ENCODE results near the gene LZTS2.

LZTS2 gene

DNA sequence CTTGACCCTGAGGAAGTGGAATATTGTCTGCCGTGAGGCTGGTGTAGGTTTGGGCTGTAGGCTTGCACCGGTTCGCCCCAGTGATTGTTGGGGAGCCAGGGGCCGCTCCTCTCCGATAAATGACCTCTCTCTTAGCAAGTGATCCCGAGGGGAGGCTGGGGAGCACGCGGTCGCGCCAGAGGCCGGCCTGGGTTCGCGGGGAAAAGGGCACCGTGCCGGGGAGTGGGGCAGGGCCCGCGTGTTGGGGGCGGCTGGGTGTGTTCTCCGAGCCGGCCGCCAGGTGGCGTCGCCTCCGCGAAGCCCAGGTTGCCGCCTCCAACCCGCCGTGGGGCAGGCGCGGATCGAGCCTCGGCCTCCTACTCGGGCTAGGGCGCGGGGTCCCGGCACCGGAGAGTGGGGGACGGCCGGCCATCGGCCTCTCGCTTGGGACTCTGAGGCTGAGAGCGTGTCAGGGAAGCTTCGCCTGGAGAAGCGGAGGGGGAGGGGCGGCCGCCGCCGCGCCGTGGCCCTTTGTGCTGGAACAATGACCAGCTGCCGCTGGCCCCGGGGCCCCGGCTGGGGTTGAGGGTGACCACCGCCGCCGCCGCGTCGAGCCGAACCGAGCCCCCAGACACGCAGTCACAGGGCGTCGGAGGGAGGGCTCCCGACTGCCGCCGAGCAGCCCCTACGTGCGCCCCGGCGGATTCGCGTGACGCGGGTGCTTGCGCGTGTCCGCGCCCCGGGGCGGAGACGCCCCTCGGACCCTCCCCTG lies 442 bp upstream of the LZTS2 start:
- peak; percentile 93 for DNase-seq (ENCODE audit: extremely low spot score)
- ChIA-PET POLR2A (interaction anchor here (0.7 to 4.2 kb wide), 8 partner anchors 11 to 44 kb away, joined by 3 to 27 read pairs (median 4); no protein-coding TSS in a partner anchor), CTCF (interaction anchor here (0.7 to 3.8 kb wide), 6 partner anchors 9 to 16 kb away, joined by 4 to 50 read pairs (median 12); partner anchors contain the start of gene MRPL43)
- TF ChIP-seq ARNT (IDR thresholded peaks at IDR 0.05) (no peak), FOXM1 (IDR thresholded peaks at IDR 0.05; ENCODE audit: borderline replicate concordance) (no peak), LEF1 (IDR thresholded peaks at IDR 0.05; ENCODE audit: borderline replicate concordance) (peak; percentile 56; the same call in 1 of the 2 replicates), BHLHE40 (IDR thresholded peaks at IDR 0.05; ENCODE audit: borderline replicate concordance) (no peak), FOXK2 (IDR thresholded peaks at IDR 0.05) (no peak), L3MBTL2 (conservative IDR thresholded peaks at IDR 0.05) (peak; percentile 26; the same call in 1 of the 2 replicates), CTBP1 (IDR thresholded peaks at IDR 0.05; ENCODE audit: borderline replicate concordance) (no peak), ELF4 (IDR thresholded peaks at IDR 0.05) (no peak), FOXA1 (IDR thresholded peaks at IDR 0.05) (no peak), SUZ12 (IDR thresholded peaks at IDR 0.05) (no peak), NFRKB (IDR thresholded peaks at IDR 0.05) (no peak), SP1 (IDR thresholded peaks at IDR 0.05) (no peak), TARDBP (IDR thresholded peaks at IDR 0.05) (0 out of 2 replicates have a peak, but pooled peaks have one; percentile 7), ZNF384 (IDR thresholded peaks at IDR 0.05) (no peak)
- TF ChIP-seq, protein P1, sequence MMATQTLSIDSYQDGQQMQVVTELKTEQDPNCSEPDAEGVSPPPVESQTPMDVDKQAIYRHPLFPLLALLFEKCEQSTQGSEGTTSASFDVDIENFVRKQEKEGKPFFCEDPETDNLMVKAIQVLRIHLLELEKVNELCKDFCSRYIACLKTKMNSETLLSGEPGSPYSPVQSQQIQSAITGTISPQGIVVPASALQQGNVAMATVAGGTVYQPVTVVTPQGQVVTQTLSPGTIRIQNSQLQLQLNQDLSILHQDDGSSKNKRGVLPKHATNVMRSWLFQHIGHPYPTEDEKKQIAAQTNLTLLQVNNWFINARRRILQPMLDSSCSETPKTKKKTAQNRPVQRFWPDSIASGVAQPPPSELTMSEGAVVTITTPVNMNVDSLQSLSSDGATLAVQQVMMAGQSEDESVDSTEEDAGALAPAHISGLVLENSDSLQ (IDR thresholded peaks at IDR 0.05) = no peak

DNA sequence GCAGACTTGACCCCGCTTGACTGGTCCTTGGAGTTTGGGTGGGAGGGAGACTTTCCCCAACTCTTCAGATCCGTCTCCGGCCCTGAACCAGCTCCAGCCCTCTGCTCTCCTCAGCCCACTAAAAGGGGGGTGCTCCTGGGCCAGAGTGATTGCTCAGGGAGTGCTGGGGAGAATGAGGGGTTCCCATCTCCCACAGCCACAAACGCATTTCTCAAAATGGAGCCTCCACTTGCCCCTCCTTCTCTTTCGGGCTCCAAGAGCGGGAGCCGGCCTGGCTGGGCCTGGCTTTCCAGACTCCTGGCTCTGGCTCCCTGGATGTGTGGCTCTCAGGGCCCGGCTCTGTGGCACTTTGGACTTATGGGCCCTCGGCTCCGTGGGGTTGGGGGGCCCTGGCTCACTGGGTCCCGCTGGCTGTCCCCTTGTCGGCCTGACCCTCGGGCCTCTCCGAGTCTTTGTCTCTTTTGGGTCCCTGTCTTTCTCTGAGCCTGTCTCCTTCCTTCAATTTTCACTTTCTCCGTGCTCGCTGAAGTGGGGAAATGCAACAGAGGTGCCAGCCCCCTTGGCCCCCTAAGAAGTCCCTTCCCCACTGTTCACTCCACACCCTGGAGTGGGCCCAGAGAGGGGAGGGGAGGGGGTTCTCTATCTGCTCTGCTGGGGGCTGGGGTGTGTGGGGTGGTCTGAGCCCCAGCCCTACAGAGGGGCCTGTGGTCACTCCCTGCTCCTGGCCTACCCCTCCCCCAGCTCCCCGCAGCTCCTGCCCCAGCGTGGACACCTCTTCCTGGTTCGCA lies 713 bp downstream of the LZTS2 start:
- DNase-seq (ENCODE audit: extremely low spot score) = no peak
- ChIA-PET POLR2A (interaction anchor here (0.9 to 3.7 kb wide), 4 partner anchors 10 to 16 kb away, joined by 4 to 27 read pairs (median 8); no protein-coding TSS in a partner anchor), CTCF (interaction anchor here (1.0 to 2.8 kb wide), 4 partner anchors 11 to 18 kb away, joined by 3 to 12 read pairs (median 6); no protein-coding TSS in a partner anchor)
- no peak for TF ChIP-seq ARNT (IDR thresholded peaks at IDR 0.05)
- TF ChIP-seq ELF4 (IDR thresholded peaks at IDR 0.05) = no peak
- TF ChIP-seq, protein P1 (IDR thresholded peaks at IDR 0.05) = no peak
- TF ChIP-seq SUZ12 (IDR thresholded peaks at IDR 0.05) = no peak
- TF ChIP-seq BHLHE40 (IDR thresholded peaks at IDR 0.05; ENCODE audit: borderline replicate concordance) = no peak
- TF ChIP-seq CTBP1 (IDR thresholded peaks at IDR 0.05; ENCODE audit: borderline replicate concordance) = no peak
- no peak for TF ChIP-seq L3MBTL2 (conservative IDR thresholded peaks at IDR 0.05)
- no peak for TF ChIP-seq SP1 (IDR thresholded peaks at IDR 0.05)
- no peak for TF ChIP-seq NFRKB (IDR thresholded peaks at IDR 0.05)
- no peak for TF ChIP-seq FOXA1 (IDR thresholded peaks at IDR 0.05)
- TF ChIP-seq FOXM1 (IDR thresholded peaks at IDR 0.05; ENCODE audit: borderline replicate concordance) = no peak
- no peak for TF ChIP-seq FOXK2 (IDR thresholded peaks at IDR 0.05)
- no peak for TF ChIP-seq LEF1 (IDR thresholded peaks at IDR 0.05; ENCODE audit: borderline replicate concordance)
- no peak for TF ChIP-seq HDGF (IDR thresholded peaks at IDR 0.05; ENCODE audit: borderline replicate concordance)
- TF ChIP-seq TARDBP (IDR thresholded peaks at IDR 0.05) = no peak

DNA sequence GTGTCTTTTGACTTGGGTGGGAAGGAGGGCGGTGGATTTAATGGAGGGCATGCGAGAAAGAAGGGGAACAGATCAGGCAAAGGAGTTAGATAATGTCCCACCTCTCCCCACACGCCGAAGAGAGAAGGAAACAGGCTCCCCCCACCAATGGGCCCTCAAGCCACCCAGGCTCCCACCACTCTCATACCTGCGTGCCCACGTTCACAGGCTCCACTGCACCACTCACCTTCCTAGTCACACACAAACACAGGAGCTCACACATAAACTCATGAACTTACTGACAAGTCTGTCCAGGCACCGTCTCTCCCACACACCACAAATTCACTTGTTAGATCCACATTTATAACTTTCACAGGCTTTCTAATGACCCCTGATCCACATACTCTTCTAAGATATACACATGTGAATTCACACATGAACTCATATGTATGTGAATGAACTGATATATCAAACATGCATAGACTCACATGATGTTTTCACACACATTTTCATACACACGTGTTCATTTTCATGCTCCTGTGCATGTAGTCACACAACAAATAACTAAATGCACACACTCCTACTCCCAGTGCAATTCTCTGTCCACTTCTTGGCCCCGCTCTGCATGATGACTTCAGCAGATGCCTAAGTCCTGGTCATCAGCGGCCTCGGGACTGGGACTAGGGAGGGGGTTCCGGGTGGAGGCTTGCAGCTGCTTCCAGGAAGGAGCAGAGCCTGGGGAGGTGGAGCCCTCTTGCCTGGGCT lies 1.5 kb downstream of the LZTS2 start:
- ChIA-PET CTCF (interaction anchor here (1.0 to 2.8 kb wide), 4 partner anchors 10 to 18 kb away, joined by 3 to 12 read pairs (median 6); no protein-coding TSS in a partner anchor), POLR2A (no interaction called here)
- TF ChIP-seq NFRKB (IDR thresholded peaks at IDR 0.05) (no peak), ARNT (IDR thresholded peaks at IDR 0.05) (no peak), L3MBTL2 (conservative IDR thresholded peaks at IDR 0.05) (no peak), TARDBP (IDR thresholded peaks at IDR 0.05) (no peak), ZNF384 (IDR thresholded peaks at IDR 0.05) (no peak), FOXK2 (IDR thresholded peaks at IDR 0.05) (no peak), BHLHE40 (IDR thresholded peaks at IDR 0.05; ENCODE audit: borderline replicate concordance) (no peak), ELF4 (IDR thresholded peaks at IDR 0.05) (no peak), FOXA1 (IDR thresholded peaks at IDR 0.05) (no peak), SP1 (IDR thresholded peaks at IDR 0.05) (no peak), FOXM1 (IDR thresholded peaks at IDR 0.05; ENCODE audit: borderline replicate concordance) (no peak), HDGF (IDR thresholded peaks at IDR 0.05; ENCODE audit: borderline replicate concordance) (no peak), SUZ12 (IDR thresholded peaks at IDR 0.05) (no peak), LEF1 (IDR thresholded peaks at IDR 0.05; ENCODE audit: borderline replicate concordance) (no peak), CTBP1 (IDR thresholded peaks at IDR 0.05; ENCODE audit: borderline replicate concordance) (no peak)
- TF ChIP-seq, protein P1 (IDR thresholded peaks at IDR 0.05) = no peak
- DNase-seq (ENCODE audit: extremely low spot score) = no peak

DNA sequence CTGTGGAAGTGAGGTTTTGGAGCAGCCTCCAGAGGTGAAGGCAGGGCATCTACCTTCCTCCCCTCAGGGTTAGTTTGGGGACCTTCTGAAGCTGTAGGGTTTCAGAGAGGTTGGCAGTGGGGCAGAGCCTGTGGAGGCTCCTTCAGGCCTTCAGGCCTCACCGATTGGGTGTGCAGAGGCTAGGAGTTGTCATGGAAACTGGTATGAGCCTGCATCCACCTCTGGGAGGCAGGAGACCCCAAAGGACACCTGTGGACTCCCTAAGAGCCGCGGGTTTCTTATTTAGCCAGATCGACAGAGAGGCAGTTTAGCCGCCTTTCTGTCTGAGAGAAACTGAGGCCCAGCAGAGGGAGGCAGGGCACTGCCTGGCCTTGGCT lies 2.0 kb downstream of the LZTS2 start:
- no peak for DNase-seq (ENCODE audit: extremely low spot score)
- CTCF ChIA-PET = interaction anchor here (1.0 to 2.8 kb wide), 3 partner anchors 10 to 17 kb away, joined by 5 to 12 read pairs (median 7); no protein-coding TSS in a partner anchor
- POLR2A ChIA-PET = no interaction called here
- TF ChIP-seq FOXK2 (IDR thresholded peaks at IDR 0.05) (no peak), HDGF (IDR thresholded peaks at IDR 0.05; ENCODE audit: borderline replicate concordance) (no peak), ZNF384 (IDR thresholded peaks at IDR 0.05) (no peak), SUZ12 (IDR thresholded peaks at IDR 0.05) (no peak), BHLHE40 (IDR thresholded peaks at IDR 0.05; ENCODE audit: borderline replicate concordance) (no peak), ELF4 (IDR thresholded peaks at IDR 0.05) (no peak), CTBP1 (IDR thresholded peaks at IDR 0.05; ENCODE audit: borderline replicate concordance) (no peak), TARDBP (IDR thresholded peaks at IDR 0.05) (no peak), FOXM1 (IDR thresholded peaks at IDR 0.05; ENCODE audit: borderline replicate concordance) (no peak), NFRKB (IDR thresholded peaks at IDR 0.05) (no peak), L3MBTL2 (conservative IDR thresholded peaks at IDR 0.05) (no peak)

All from HEK293T (cell line).